HepG2 (cell line): Measurements from ENCODE around the gene PJA1. TPM values are rescaled to one million over a fixed set of nuclear protein-coding genes. Genes with fewer than 3 reads are reported as not detected.

ENCODE experiments used
- CTCF ChIP-seq: sonication (generic); formaldehyde crosslinking; IDR thresholded peaks from 2 replicates; pipeline ENCODE4 v1.5.0; 2020; ENCODE audit warnings: mild to moderate bottlenecking, missing genetic modification reagents, moderate library complexity
- FOXJ3 ChIP-seq: sonication (generic); formaldehyde crosslinking; IDR thresholded peaks from 2 replicates; pipeline ENCODE4 v1.4.0; 2020; ENCODE audit warnings: missing genetic modification reagents, mild to moderate bottlenecking, borderline replicate concordance
- NR2F1 ChIP-seq, 2 experiments: fragments of 450-650 bp in 1 of 2; formaldehyde crosslinking in 1 of 2; IDR thresholded peaks; 2 replicates each; pipeline versions ENCODE4 v1.5.0 to v1.6.1; 2016 to 2020; ENCODE audit warnings: mild to moderate bottlenecking in 1 of 2, missing compliant biosample characterization in 1 of 2, missing genetic modification reagents in 1 of 2, moderate library complexity in 1 of 2
- PHF20 ChIP-seq: sonication (generic); formaldehyde crosslinking; IDR thresholded peaks from 2 replicates; pipeline ENCODE4 v1.5.0; 2020; ENCODE audit warnings: mild to moderate bottlenecking, missing genetic modification reagents
- SRY ChIP-seq: sonication (generic); formaldehyde crosslinking; IDR thresholded peaks from 2 replicates; pipeline ENCODE4 v1.8.0; 2022; ENCODE audit warnings: mild to moderate bottlenecking, missing genetic modification reagents
- ZBTB8A ChIP-seq: sonication (generic); formaldehyde crosslinking; IDR thresholded peaks from 2 replicates; pipeline ENCODE4 v1.4.0; 2020; ENCODE audit warnings: mild to moderate bottlenecking, low read depth, missing genetic modification reagents, borderline replicate concordance
- ZNF24 ChIP-seq: fragments of 450-650 bp; IDR thresholded peaks from 2 replicates; pipeline ENCODE4 v1.6.1; 2017; ENCODE audit warnings: antibody characterized with exemption, mild to moderate bottlenecking
- ZNF577 ChIP-seq: sonication (generic); formaldehyde crosslinking; IDR thresholded peaks from 2 replicates; pipeline ENCODE4 v1.4.0; 2020; ENCODE audit warnings: mild to moderate bottlenecking, low read depth, missing genetic modification reagents, borderline replicate concordance
- ZNF7 ChIP-seq: IDR thresholded peaks from 2 replicates; pipeline ENCODE4 v1.6.1; 2016; ENCODE audit warnings: missing biosample characterization, missing genetic modification reagents
- ZNF710 ChIP-seq: sonication (generic); formaldehyde crosslinking; IDR thresholded peaks from 2 replicates; pipeline ENCODE4 v1.5.0; 2020; ENCODE audit warnings: mild to moderate bottlenecking, missing genetic modification reagents, borderline replicate concordance
- ZNF800 ChIP-seq: sonication (generic); formaldehyde crosslinking; IDR thresholded peaks from 2 replicates; pipeline ENCODE4 v1.4.0; 2020; ENCODE audit warnings: missing genetic modification reagents
- polyA plus RNA-seq, 8 experiments: library from polyadenylated mRNA; depleted of rRNA in 3 of 8; stranded (reverse) in 7 of 8; unstranded in 1 of 8; fragments of >200 nt; fragmentation: Illumina TruSeq in 4 of 8; extraction: Trizol in 4 of 8; gene quantifications; 2 replicates each; pipeline versions ENCODE4 v1.2.1 to v1.2.3, GENCODE V29; 2011 to 2016; ENCODE audit warnings: low read depth in 4 of 8, missing spikeins in 1 of 8, mixed read lengths in 1 of 8; ENCODE audit not compliant: insufficient read depth in 1 of 8
- total RNA-seq, 5 experiments: library from RNA; depleted of rRNA; stranded (reverse); fragments of >200 nt; fragmentation: Illumina TruSeq; extraction: Trizol; gene quantifications; 2 replicates each; pipeline ENCODE4 v1.2.3, GENCODE V29; 2016; ENCODE audit warnings: low read depth in 1 of 5
- TF ChIP-seq, protein P1 (sequence below): sonication (generic); formaldehyde crosslinking; IDR thresholded peaks from 2 replicates; pipeline ENCODE4 v1.4.0; 2020; ENCODE audit warnings: mild to moderate bottlenecking, missing genetic modification reagents

Gene PJA1
- total and polyA plus RNA-seq, 2 of the 13 experiments (the other 11 are each of a cell fraction or from before 2014, with no cell fraction given) = 3.6 to 9.6 TPM

GRCh38 chrX:69144838-69145680, 20.2 kb downstream of the PJA1 start (continued):
- TF ChIP-seq ZNF7 (no peak), ZNF800 (CRISPR knock-in tag) (no peak), PHF20 (CRISPR knock-in tag) (no peak), ZNF24 (no peak), ZNF577 (CRISPR knock-in tag) (no peak), ZBTB8A (CRISPR knock-in tag) (no peak), CTCF (CRISPR knock-in tag) (no peak), SRY (no peak), NR2F1 (CRISPR knock-in tag; IDR thresholded peaks at IDR 0.05) (no peak), ZNF710 (CRISPR knock-in tag) (no peak), FOXJ3 (no peak)
- TF ChIP-seq, protein P1, sequence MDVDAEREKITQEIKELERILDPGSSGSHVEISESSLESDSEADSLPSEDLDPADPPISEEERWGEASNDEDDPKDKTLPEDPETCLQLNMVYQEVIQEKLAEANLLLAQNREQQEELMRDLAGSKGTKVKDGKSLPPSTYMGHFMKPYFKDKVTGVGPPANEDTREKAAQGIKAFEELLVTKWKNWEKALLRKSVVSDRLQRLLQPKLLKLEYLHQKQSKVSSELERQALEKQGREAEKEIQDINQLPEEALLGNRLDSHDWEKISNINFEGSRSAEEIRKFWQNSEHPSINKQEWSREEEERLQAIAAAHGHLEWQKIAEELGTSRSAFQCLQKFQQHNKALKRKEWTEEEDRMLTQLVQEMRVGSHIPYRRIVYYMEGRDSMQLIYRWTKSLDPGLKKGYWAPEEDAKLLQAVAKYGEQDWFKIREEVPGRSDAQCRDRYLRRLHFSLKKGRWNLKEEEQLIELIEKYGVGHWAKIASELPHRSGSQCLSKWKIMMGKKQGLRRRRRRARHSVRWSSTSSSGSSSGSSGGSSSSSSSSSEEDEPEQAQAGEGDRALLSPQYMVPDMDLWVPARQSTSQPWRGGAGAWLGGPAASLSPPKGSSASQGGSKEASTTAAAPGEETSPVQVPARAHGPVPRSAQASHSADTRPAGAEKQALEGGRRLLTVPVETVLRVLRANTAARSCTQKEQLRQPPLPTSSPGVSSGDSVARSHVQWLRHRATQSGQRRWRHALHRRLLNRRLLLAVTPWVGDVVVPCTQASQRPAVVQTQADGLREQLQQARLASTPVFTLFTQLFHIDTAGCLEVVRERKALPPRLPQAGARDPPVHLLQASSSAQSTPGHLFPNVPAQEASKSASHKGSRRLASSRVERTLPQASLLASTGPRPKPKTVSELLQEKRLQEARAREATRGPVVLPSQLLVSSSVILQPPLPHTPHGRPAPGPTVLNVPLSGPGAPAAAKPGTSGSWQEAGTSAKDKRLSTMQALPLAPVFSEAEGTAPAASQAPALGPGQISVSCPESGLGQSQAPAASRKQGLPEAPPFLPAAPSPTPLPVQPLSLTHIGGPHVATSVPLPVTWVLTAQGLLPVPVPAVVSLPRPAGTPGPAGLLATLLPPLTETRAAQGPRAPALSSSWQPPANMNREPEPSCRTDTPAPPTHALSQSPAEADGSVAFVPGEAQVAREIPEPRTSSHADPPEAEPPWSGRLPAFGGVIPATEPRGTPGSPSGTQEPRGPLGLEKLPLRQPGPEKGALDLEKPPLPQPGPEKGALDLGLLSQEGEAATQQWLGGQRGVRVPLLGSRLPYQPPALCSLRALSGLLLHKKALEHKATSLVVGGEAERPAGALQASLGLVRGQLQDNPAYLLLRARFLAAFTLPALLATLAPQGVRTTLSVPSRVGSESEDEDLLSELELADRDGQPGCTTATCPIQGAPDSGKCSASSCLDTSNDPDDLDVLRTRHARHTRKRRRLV (CRISPR knock-in tag) = no peak
